Ascending aorta (tissue), 2 donors: ENCODE results near the gene CENPC. TPM values are rescaled to one million over a fixed set of nuclear protein-coding genes. Genes with fewer than 3 reads are reported as not detected.

Experiments used
- DNase-seq, 2 donors: peaks; one replicate each; pipeline ENCODE4 v3.0.0-alpha.2; 2019; ENCODE audit warnings: low spot score in 2 of 2
- H3K27ac ChIP-seq, 2 donors: fragments of 200-600 bp; sonication (generic); one replicate each; pipeline ENCODE4 v1.5.1; 2016 to 2017; ENCODE audit warnings: mild to moderate bottlenecking in 1 of 2
- H3K27me3 ChIP-seq: fragments of 200-600 bp; sonication (generic); one replicate; pipeline ENCODE4 v1.5.1; 2017
- H3K36me3 ChIP-seq, 2 donors: fragments of 200-600 bp; sonication (generic); one replicate each; pipeline ENCODE4 v1.5.1; 2016
- H3K4me1 ChIP-seq, 2 donors: fragments of 200-600 bp; sonication (generic); one replicate each; pipeline ENCODE4 v1.5.1; 2016 to 2017; ENCODE audit warnings: mild to moderate bottlenecking in 1 of 2
- H3K4me3 ChIP-seq, 2 donors: fragments of 200-600 bp; sonication (generic); one replicate each; pipeline ENCODE4 v1.5.1; 2016 to 2017; ENCODE audit warnings: mild to moderate bottlenecking in 1 of 2
- H3K9me3 ChIP-seq, 2 donors: fragments of 200-600 bp; sonication (generic); one replicate each; pipeline ENCODE4 v1.5.1; 2016
- intact Hi-C: fragments of 100-400 bp; cut with DNase I; formaldehyde crosslinking; loops from one replicate; pipeline ENCODE4 v1.15.1; 2023
- total RNA-seq: library from RNA; depleted of rRNA; stranded (reverse); fragments of >200 nt; gene quantifications from one replicate; pipeline ENCODE4 v1.1.0, GENCODE V29; 2016
- TF ChIP-seq, protein P1 (sequence below), 3 experiments: fragments of 200-600 bp in 2 of 3; fragments of 450-650 bp in 1 of 3; sonication (generic) in 2 of 3; IDR thresholded peaks; one replicate each; pipeline ENCODE4 v1.5.1; 2016 to 2019; ENCODE audit warnings: antibody characterized with exemption in 3 of 3, mild to moderate bottlenecking in 1 of 3, moderate library complexity in 1 of 3

The CENPC gene
- total RNA-seq = 5.7 TPM

- Histone ChIP-seq H3K27ac (peak within 1 kb of the TSS; percentile 93 to 95), H3K27me3 (no peaks in the 10 kb centered on the region), H3K9me3 (no peaks in the 10 kb centered on the region), H3K36me3 (peaks cover 0 to 4% of the 10 kb centered on the region in 2 donors), H3K4me1 (peaks cover 0 to 7% of the 10 kb centered on the region in 2 donors), H3K4me3 (peak within 1 kb of the TSS; percentile 71 to 91)
- TF ChIP-seq, protein P1, sequence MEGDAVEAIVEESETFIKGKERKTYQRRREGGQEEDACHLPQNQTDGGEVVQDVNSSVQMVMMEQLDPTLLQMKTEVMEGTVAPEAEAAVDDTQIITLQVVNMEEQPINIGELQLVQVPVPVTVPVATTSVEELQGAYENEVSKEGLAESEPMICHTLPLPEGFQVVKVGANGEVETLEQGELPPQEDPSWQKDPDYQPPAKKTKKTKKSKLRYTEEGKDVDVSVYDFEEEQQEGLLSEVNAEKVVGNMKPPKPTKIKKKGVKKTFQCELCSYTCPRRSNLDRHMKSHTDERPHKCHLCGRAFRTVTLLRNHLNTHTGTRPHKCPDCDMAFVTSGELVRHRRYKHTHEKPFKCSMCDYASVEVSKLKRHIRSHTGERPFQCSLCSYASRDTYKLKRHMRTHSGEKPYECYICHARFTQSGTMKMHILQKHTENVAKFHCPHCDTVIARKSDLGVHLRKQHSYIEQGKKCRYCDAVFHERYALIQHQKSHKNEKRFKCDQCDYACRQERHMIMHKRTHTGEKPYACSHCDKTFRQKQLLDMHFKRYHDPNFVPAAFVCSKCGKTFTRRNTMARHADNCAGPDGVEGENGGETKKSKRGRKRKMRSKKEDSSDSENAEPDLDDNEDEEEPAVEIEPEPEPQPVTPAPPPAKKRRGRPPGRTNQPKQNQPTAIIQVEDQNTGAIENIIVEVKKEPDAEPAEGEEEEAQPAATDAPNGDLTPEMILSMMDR (IDR thresholded peaks at IDR 0.05) = no peak
- intact Hi-C loops = loop anchor here (1.0 to 10.0 kb wide), 2 partner anchors 156 to 799 kb away; partner anchors contain the start of gene UBA6
- peak; percentile 87 to 98 for DNase-seq
Measured at GRCh38 chr4:67545199-67546003, at the start of gene CENPC. Gene CENPC, minus strand, starts transcription at chr4:67545503. Its CDS starts 148 bp downstream, at chr4:67545355.

DNA sequence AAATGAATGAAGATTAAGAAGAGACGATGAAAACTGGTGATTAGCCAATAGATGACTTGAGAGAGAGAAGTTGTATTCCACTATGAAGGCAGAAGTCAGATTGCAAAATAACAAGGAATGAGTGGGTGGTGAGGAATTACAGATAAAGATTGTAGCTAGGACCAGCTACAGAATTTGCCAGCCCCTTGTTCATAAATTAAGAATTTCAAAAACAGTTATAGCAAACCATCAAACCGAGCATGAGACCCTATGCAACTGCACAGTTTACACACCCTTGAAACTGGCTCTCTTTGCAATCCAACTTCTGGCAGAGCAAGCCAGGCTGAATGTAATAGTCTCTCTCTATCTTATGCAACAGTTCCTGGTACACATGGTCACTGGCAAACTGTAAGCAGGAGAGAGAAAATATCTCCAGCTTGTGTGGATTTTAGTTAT lies 48.5 kb upstream of the CENPC start:
- no peak overlapping the region for H3K27ac ChIP-seq
- H3K27me3 ChIP-seq = no peaks in the 10 kb centered on the region
- no peak overlapping the region for H3K4me3 ChIP-seq
- no peaks in the 10 kb centered on the region for H3K36me3 ChIP-seq
- H3K4me1 ChIP-seq = no peaks in the 10 kb centered on the region
- intact Hi-C loops = no loop called here
- TF ChIP-seq, protein P1 (IDR thresholded peaks at IDR 0.05) = no peak
- no peak for DNase-seq
- no peaks in the 10 kb centered on the region for H3K9me3 ChIP-seq

GRCh38 chr4:67587156-67587555 lies 41.9 kb upstream of the CENPC start:
- Histone ChIP-seq H3K9me3 (no peaks in the 10 kb centered on the region), H3K36me3 (no peaks in the 10 kb centered on the region), H3K27me3 (no peaks in the 10 kb centered on the region), H3K4me1 (no peaks in the 10 kb centered on the region), H3K27ac (no peak overlapping the region), H3K4me3 (no peak overlapping the region)
- intact Hi-C loops = no loop called here
- TF ChIP-seq, protein P1 (IDR thresholded peaks at IDR 0.05) = no peak
- no peak for DNase-seq

DNA sequence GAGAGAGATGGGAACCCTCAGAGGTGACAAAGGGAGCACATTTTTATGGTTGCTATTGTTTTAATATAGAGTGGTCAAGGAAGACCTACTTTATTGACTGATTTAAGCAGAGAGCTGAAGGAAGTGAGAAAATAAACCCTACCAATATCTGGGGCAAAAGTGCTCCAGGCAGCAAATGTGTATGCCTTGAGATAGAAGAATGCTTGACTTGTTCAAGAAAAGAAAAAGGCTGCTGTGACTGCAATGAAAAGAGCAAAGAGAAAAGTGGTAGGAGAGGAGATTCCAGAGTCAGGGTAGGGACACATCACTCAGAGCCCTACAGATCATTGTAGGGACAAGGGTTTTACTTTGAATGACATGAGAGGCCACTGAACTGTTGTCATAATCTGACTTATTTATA lies 39.2 kb upstream of the CENPC start:
- intact Hi-C loops = no loop called here
- no peak overlapping the region for H3K4me3 ChIP-seq
- TF ChIP-seq, protein P1 (IDR thresholded peaks at IDR 0.05) = no peak

DNA sequence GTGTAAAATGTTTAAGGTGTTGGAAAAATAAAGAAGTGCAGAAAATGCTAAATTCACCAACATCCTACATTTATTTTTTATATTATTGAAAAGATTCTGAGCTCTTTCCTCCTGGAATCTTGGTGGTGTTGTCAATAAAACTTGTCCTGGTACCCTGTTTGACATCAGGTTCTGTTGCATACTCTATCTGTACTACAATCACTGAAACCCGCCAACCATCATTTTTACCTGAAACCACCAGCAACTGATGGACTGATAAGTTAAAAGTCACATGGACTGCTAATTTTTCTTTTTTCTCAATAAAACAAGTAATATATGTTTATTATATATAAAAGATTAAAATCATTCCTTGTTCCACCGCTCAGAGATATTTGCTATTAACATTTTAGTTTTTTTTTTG lies 36.6 kb upstream of the CENPC start:
- TF ChIP-seq, protein P1 (IDR thresholded peaks at IDR 0.05) = no peak
- Histone ChIP-seq H3K27ac (no peak overlapping the region), H3K4me1 (no peaks in the 10 kb centered on the region), H3K27me3 (no peaks in the 10 kb centered on the region), H3K4me3 (no peak overlapping the region), H3K9me3 (no peaks in the 10 kb centered on the region), H3K36me3 (no peaks in the 10 kb centered on the region)
- no peak for DNase-seq
- intact Hi-C loops = no loop called here

More for the DNA sequence above, 39.2 kb upstream of the CENPC start:
- Histone ChIP-seq H3K36me3 (no peaks in the 10 kb centered on the region), H3K4me1 (no peaks in the 10 kb centered on the region), H3K27ac (no peak overlapping the region), H3K27me3 (no peaks in the 10 kb centered on the region), H3K9me3 (no peaks in the 10 kb centered on the region)
- DNase-seq = no peak
